PC-9 (cell line): ENCODE measurements around the gene COX8A. TPM values are rescaled to one million over a fixed set of nuclear protein-coding genes. Genes with fewer than 3 reads are reported as not detected.
"Not testable (repeated sequence)": the region's sequence is repeated elsewhere in the genome, so short reads cannot be mapped to it uniquely, and the experiment has no call there.

Experiments
- BruUV-seq: library from RNA; stranded (reverse); fragments of 400-500 nt; replicated peaks from 2 replicates; lab custom pipeline; 2021; lab: Mats Ljungman, UMichigan
- CTCF ChIA-PET: fragments of 300-600 bp; sonication (Branson Sonifier 250); formaldehyde crosslinking; loops from one replicate; lab custom pipeline; 2022; ENCODE audit warnings: antibody characterized with exemption; lab: Charles Lee
- POLR2A ChIA-PET: fragments of 300-600 bp; sonication (Branson Sonifier 250); formaldehyde crosslinking; loops from one replicate; lab custom pipeline; 2022; ENCODE audit warnings: antibody characterized with exemption; ENCODE audit not compliant: unreplicated experiment; lab: Charles Lee
- DNase-seq, 2 experiments: peaks; one replicate each; pipeline versions ENCODE4 v3.0.0 to v3.0.0-alpha.2; 2015 to 2022; ENCODE audit warnings: mixed read lengths in 1 of 2
- H2AFZ ChIP-seq: fragments of 200-600 bp; sonication (generic); 2 replicates; pipeline ENCODE4 v1.8.1; 2017; ENCODE audit warnings: antibody characterized with exemption
- H3F3A ChIP-seq: fragments of 200-600 bp; sonication (generic); 2 replicates; pipeline ENCODE4 v1.8.1; 2017; ENCODE audit warnings: antibody characterized with exemption, mild to moderate bottlenecking, low read depth; ENCODE audit not compliant: insufficient read depth
- H3K27ac ChIP-seq: fragments of 200-600 bp; sonication (generic); 2 replicates; pipeline ENCODE4 v1.6.1; 2016; ENCODE audit warnings: mixed run types
- H3K27me3 ChIP-seq: fragments of 200-600 bp; sonication (generic); 2 replicates; pipeline ENCODE4 v1.6.1; 2016; ENCODE audit warnings: low read depth, mixed run types; ENCODE audit not compliant: insufficient read depth
- H3K36me3 ChIP-seq: fragments of 200-600 bp; sonication (generic); 2 replicates; pipeline ENCODE4 v1.6.1; 2016; ENCODE audit warnings: low read depth, mixed run types
- H3K4me1 ChIP-seq: fragments of 200-600 bp; sonication (generic); replicated peaks from 2 replicates; pipeline ENCODE4 v1.6.1; 2016; ENCODE audit warnings: mixed run types; ENCODE audit not compliant: insufficient read depth
- H3K4me2 ChIP-seq: fragments of 200-600 bp; sonication (generic); 2 replicates; pipeline ENCODE4 v1.6.1; 2017; ENCODE audit warnings: mixed run types
- H3K4me3 ChIP-seq: fragments of 200-600 bp; sonication (generic); 2 replicates; pipeline ENCODE4 v1.6.1; 2016; ENCODE audit warnings: mixed run types
- H3K79me2 ChIP-seq: fragments of 200-600 bp; sonication (generic); 2 replicates; pipeline ENCODE4 v1.6.1; 2017; ENCODE audit warnings: low read depth, mixed run types
- H3K9me2 ChIP-seq: fragments of 200-600 bp; sonication (generic); 2 replicates; pipeline ENCODE4 v1.8.1; 2017; ENCODE audit warnings: mild to moderate bottlenecking; ENCODE audit not compliant: insufficient read depth
- H3K9me3 ChIP-seq: fragments of 200-600 bp; sonication (generic); 2 replicates; pipeline ENCODE4 v1.8.1; 2016; ENCODE audit warnings: low read depth; ENCODE audit not compliant: insufficient read depth
- H4K20me1 ChIP-seq: fragments of 200-600 bp; sonication (generic); 2 replicates; pipeline ENCODE4 v1.8.1; 2017; ENCODE audit not compliant: insufficient read depth
- CTCF ChIP-seq: fragments of 200-600 bp; sonication (generic); conservative IDR thresholded peaks from 2 replicates; pipeline ENCODE4 v1.6.1; 2017; ENCODE audit warnings: mixed run types, antibody characterized with exemption, mild to moderate bottlenecking, moderate library complexity
- EZH2 ChIP-seq: fragments of 200-600 bp; sonication (generic); IDR thresholded peaks from 2 replicates; pipeline ENCODE4 v1.8.0; 2017; ENCODE audit warnings: antibody characterized with exemption, low read depth
- intact Hi-C: fragments of 100-400 bp; cut with micrococcal nuclease; formaldehyde crosslinking; loops from one replicate; pipeline ENCODE4 v1.10.0; 2022; ENCODE audit not compliant: unreplicated experiment
- total RNA-seq: library from RNA; stranded (reverse); gene quantifications from 2 replicates; pipeline ENCODE4 v1.2.3, GENCODE V29; 2021

Gene COX8A
- total RNA-seq, 1 experiment from 2014 or later, result 547 TPM

DNA sequence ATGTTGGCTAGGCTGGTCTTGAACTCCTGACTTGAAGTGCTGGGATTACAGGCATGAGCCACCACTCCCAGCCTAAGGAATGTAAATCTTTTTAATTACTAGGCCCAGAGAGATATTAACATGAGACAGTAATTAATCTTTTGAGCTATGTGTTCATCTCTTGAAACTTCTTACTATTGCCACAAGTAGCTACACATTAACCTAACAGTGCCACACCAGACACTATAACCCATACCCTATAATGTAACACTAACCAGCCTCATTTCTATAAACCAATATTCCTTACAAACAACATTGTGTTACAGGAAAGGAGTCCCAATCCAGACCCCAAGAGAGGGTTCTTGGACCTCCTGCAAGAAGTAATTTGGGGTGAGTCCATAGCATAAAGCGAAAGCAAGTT lies 8.0 kb upstream of the COX8A start:
- BruUV-seq, result no TSS peak
- H3K27me3 ChIP-seq, result no peaks in the 10 kb centered on the region
- H3K9me2 ChIP-seq, result no peaks in the 10 kb centered on the region
- no peaks in the 10 kb centered on the region for H4K20me1 ChIP-seq
- H3K9me3 ChIP-seq, result no peaks in the 10 kb centered on the region
- H3K27ac ChIP-seq, result no peak overlapping the region
- no peak overlapping the region for H3K4me2 ChIP-seq
- CTCF ChIA-PET, result interaction anchor here (0.6 kb wide), 1 partner anchor 271 kb away, joined by 4 read pairs; no protein-coding TSS in a partner anchor
- TF ChIP-seq EZH2 (no peak), CTCF (no peak)
- no peaks in the 10 kb centered on the region for H3K4me1 ChIP-seq
- H3F3A ChIP-seq, result peaks cover 13% of the 10 kb centered on the region; the same call in 1 of the 2 replicates
- H2AFZ ChIP-seq, result no peak overlapping the region
- intact Hi-C loops, result no loop called here
- POLR2A ChIA-PET, result interaction anchor here (0.6 kb wide), 2 partner anchors 178 to 319 kb away, joined by 3 to 4 read pairs; no protein-coding TSS in a partner anchor
- no peak for DNase-seq
- H3K36me3 ChIP-seq, result no peaks in the 10 kb centered on the region
- H3K79me2 ChIP-seq, result no peaks in the 10 kb centered on the region
- H3K4me3 ChIP-seq, result no peak overlapping the region

DNA sequence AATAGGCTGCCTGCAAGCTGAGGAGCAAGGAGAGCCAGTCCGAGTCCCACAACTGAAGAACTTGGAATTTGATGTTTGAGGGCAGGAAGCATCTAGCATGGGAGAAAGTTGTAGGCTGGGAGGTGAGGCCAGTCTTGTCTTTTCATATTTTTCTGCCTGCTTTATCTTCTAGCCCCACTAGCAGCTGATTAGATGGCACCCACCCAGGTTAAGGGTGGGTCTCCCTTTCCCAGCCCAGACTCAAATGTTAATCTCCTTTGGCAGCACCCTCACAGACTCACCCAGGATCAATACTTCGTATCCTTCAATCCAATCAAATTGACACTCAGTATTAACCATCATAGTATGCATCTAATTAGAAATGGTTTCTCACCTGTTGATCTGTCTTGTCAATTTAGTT lies 5.0 kb upstream of the COX8A start:
- no peaks in the 10 kb centered on the region for H3K27me3 ChIP-seq
- no peaks in the 10 kb centered on the region for H4K20me1 ChIP-seq
- H3K9me2 ChIP-seq, result no peaks in the 10 kb centered on the region
- no peaks in the 10 kb centered on the region for H3K4me1 ChIP-seq
- H3K27ac ChIP-seq, result no peak overlapping the region
- BruUV-seq, result no TSS peak
- CTCF ChIA-PET, result no interaction called here
- H2AFZ ChIP-seq, result no peak overlapping the region
- H3K79me2 ChIP-seq, result peaks cover under 1% of the 10 kb centered on the region; the same call in 1 of the 2 replicates
- H3F3A ChIP-seq, result peaks cover 9% of the 10 kb centered on the region; the same call in 1 of the 2 replicates
- no peak overlapping the region for H3K4me2 ChIP-seq
- intact Hi-C loops, result no loop called here
- no peak overlapping the region for H3K4me3 ChIP-seq
- POLR2A ChIA-PET, result no interaction called here
- no peak for DNase-seq
- H3K9me3 ChIP-seq, result no peaks in the 10 kb centered on the region
- H3K36me3 ChIP-seq, result no peaks in the 10 kb centered on the region
- no peak for TF ChIP-seq EZH2
- no peak for TF ChIP-seq CTCF

- TF ChIP-seq CTCF (no peak), EZH2 (no peak)
- H4K20me1 ChIP-seq, result peaks cover 2% of the 10 kb centered on the region
- H3K9me2 ChIP-seq, result no peaks in the 10 kb centered on the region
- peaks cover 14% of the 10 kb centered on the region for H3K79me2 ChIP-seq
- no TSS peak for BruUV-seq
- H3K9me3 ChIP-seq, result no peaks in the 10 kb centered on the region
- H3K4me3 ChIP-seq, result no peak overlapping the region
- no peak overlapping the region for H2AFZ ChIP-seq
- intact Hi-C loops, result loop anchor here (10.0 kb wide), 1 partner anchor 334 kb away; the partner anchor contains the start of genes CATSPERZ and ESRRA
- H3K4me2 ChIP-seq, result no peak overlapping the region
- ChIA-PET CTCF (interaction anchor here (0.5 kb wide), 1 partner anchor 1086 kb away, joined by 7 read pairs; no protein-coding TSS in a partner anchor), POLR2A (no interaction called here)
- H3F3A ChIP-seq, result no peaks in the 10 kb centered on the region
- H3K27ac ChIP-seq, result no peak overlapping the region
- DNase-seq, result no peak
- no peaks in the 10 kb centered on the region for H3K36me3 ChIP-seq
- H3K4me1 ChIP-seq, result peaks cover 6% of the 10 kb centered on the region
- no peaks in the 10 kb centered on the region for H3K27me3 ChIP-seq
Observed at GRCh38 chr11:63970902-63971301, 3.5 kb upstream of the COX8A start.

- H3K9me2 ChIP-seq, H2AFZ ChIP-seq, H3K36me3 ChIP-seq, CTCF ChIA-PET, H3K27me3 ChIP-seq, DNase-seq, H3K27ac ChIP-seq, H3F3A ChIP-seq, H3K9me3 ChIP-seq: not testable (repeated sequence)
- H3K4me2 ChIP-seq, result peak overlapping the region; percentile 43
- H3K79me2 ChIP-seq, result peaks cover 40% of the 10 kb centered on the region
- POLR2A ChIA-PET, result interaction anchor here (0.6 to 0.8 kb wide), 2 partner anchors 146 to 208 kb away, joined by 3 to 8 read pairs; no protein-coding TSS in a partner anchor
- peaks cover 11% of the 10 kb centered on the region for H4K20me1 ChIP-seq
- peak overlapping the region; percentile 98; the same call in 1 of the 2 replicates for H3K4me3 ChIP-seq
- H3K4me1 ChIP-seq, result peaks cover 13% of the 10 kb centered on the region
- TSS peak; percentile 47 for BruUV-seq
- intact Hi-C loops, result loop anchor here (10.0 kb wide), 1 partner anchor 331 kb away; the partner anchor contains the start of genes CATSPERZ and ESRRA
Observed at GRCh38 chr11:63973912-63974258, 535 bp upstream of the COX8A start.
